NCI-H1436 (cell line): ENCODE measurements around the gene PAIP2.
A peak's percentile ranks its signal among the peaks of the same experiment; 100 is the strongest.
"Not testable (repeated sequence)": the region's sequence is repeated elsewhere in the genome, so short reads cannot be mapped to it uniquely, and the experiment has no call there.

Experiments used
- DNase-seq: peaks from one replicate; lab custom pipeline; 2025; lab: John Stamatoyannopoulos, UW

PAIP2 gene, protein sequence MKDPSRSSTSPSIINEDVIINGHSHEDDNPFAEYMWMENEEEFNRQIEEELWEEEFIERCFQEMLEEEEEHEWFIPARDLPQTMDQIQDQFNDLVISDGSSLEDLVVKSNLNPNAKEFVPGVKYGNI

DNA sequence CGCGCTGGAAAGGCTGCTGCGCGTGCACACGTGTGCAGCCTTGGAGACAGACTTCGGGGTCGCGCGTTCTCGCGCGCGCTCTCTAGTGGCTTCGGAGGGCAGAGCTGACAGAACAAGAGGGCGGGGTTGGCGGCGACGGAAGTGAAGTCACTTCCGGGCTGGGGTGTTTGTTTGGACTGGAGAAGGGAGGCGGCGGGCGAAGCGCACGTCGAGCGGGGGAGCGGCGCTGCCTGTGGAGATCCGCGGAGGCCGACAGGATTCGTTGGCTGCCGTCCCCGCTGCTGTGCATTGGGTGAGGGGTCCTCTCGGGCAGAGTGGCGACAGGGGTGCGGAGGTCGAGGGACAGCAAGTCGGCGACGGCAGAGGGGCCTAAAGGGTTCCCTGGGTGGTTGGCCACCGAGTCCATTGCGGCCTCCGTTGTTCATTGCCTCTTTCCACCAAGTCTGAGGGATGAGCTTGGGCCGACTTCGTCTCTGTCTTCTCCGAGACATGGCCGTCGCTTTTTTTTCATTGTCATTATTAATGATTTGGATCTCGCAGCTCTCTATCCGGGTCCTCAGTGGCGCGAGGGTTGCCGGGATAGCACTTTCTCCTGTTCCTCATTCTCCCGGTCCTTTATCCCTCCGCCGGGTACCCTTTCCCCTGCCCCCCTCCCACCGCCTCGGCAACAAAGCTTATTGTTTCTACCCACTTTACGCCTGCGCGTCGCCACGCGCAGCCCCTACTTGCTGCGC, at the start of gene PAIP2:
PAIP2 (plus strand) TSS at position 166 of the 734 bp plus-strand sequence. CDS start 21,931 bp downstream, outside the sequence.
- peak; percentile 96 for DNase-seq

DNA sequence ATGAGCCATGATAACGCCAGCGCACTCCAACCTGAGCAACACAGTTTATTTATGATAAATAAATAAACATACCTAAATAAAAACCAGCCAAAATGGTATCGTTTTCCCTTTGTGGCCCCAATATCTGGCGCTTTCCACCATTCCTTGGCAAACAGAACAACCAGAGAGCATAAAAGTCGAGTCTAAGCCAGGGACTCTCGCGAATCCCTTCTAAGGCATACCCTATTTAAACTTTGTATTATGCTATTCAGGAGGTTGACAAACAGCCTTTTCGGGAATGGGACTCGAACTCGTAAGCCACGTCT, 48.5 kb upstream of the PAIP2 start:
- DNase-seq, result no peak

DNA sequence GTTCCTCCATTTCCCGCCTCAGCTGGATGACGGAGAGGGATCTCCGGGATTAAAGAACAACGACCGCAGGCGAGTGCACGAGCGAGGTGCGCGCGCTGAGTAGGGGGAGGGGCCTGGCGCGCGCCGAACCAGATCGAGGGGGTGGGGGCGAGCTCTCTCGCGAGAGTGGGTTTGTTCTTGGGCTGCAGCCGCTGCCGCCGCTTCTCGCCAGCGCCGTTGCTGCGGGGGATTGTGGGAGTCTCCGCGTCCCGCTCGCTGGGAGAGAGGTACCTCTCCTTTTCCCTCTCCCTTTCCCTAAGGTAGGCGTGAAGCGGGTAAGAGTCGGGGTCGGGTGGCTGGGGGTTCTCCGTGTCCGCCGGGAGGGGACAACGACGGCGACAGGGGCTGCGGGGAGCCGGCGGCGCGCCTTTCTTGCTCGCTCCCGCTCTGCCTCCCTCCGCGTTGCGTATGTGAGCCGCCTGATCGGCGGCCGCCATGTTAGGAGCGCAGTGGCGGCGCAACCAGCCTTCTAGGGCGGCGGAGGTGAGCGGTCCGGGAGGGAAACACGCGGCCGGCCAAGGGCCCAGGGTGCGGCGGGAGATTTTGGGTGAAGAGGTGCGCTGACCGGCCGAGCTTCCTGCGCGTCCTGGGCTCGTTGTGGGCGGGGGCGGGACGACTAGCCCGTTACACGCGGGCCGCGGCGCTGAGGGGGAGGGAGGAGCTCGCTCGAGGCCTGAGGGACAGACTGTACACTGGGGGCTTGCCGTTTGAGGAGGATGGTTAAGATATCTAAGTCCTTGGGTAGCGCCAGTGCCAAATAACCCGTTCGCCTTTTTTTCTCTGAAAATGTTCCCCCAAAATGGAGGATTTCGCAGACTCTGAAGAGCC, 47.9 kb upstream of the PAIP2 start, which contains the start of gene MATR3:
MATR3 (plus strand) TSS at position 234 of the 867 bp plus-strand sequence. CDS start 13,676 bp downstream, outside the sequence.
- DNase-seq, result peak; percentile 95

DNA sequence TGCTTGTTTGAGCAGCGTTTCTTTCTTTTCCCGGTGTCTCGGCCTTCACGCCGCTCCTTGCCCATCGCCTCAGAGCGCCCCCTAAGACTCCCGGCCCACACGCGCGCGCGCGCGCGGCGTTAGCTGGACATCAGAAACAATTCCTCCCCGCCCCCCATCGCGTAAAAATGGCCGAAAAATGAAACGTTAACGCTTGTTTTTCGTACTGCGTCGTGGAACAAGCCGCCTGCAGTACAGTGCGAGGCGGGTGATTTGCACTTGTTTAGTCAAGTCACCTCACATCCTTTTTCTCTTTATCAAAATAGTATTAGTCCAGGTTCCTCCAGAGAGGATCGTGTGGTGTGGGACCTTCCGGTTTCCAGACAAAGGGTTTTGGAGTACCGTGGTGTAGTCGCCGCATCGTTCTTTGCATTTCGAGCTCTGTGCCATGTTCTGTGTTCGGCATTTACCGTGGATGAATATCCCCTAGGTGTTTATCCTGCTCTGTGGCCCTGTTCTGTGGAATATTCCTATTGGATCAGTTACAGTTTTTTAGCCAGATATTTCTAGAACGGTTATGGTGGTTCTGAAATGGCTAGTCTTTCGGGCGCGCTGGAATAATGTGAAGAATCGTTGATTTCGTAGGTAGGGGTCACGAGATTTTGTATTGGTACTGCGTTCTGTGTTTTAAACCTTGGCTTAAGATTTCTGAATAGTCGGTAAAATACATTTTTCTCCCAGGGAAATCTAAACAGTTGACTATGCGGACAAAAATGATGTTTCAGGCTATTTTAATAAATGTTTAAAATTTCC, 47.1 kb upstream of the PAIP2 start:
- peak; percentile 54 for DNase-seq

DNA sequence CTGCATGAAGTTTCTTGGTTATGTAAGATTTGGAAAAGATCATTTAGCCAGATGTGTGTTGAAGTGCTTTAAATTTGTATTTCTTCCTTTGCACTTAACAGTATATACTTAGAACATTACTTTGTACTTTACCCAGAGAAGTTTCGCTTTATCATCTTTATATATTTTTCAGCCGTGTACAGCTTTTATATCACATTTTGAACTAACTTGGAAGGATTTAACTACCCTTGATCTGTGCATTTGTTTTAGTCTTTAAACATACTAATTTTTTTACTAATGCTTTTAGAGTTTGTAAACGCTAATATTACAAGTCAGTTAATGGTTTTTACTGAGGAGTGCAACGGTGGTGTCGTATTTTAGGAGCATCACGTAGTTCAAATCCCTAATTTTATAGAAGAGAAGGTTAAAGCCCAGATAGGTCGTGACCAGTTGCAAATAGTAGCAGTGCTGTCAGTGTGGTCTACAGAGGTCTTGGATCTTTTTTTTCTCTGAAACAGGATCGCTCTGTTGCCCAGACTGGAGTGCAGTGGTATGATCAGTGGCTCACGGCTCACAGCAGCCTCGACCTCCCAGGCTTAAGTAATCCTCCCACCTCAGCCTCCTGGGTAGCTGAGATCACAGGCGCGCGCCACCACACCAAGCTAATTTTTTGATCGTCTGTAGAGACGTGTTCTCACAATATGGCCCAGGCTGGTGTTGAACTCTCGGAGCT, 46.2 kb upstream of the PAIP2 start:
- DNase-seq, result no peak

DNA sequence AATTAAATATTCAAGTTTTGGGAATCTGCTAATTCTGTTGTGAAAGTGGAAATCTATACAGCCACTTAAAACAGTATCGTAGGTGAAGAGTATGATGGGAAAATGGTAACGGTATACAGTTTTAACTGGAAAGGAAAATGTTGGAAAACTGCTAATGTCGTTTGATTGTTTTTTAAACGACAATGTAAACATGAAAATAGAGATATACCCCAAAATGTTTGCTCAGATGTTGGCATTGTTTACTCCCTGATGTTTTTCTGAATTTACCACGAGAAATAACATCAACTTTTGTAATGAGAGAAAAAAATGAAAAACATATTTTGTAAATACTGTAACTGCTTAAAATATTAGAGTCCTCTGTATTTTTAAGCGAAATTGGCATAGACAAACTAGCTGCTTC, 45.5 kb upstream of the PAIP2 start:
- DNase-seq, result no peak

DNA sequence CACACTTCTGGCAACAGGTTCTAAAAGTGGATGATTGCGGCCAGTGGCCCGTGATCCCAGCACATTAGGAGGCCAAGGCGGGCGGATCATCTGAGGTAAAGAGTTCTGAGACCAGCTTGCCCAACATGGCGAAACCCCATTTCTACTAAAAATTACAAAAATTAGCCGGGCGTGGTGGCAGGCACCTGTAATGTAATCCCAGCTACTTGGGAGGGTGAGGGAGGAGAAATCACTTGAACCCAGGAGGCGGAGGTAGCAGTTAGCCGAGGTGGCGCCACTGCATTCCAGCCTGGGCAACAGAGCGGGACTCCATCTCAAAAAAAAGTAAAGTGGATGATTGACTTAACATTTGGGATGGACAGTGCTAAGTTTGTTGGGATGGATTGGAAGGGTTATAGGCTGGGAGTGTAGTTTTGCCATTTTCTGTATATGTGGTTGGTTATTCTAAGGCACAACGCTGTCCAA, 44.8 kb upstream of the PAIP2 start:
- no peak for DNase-seq

DNA sequence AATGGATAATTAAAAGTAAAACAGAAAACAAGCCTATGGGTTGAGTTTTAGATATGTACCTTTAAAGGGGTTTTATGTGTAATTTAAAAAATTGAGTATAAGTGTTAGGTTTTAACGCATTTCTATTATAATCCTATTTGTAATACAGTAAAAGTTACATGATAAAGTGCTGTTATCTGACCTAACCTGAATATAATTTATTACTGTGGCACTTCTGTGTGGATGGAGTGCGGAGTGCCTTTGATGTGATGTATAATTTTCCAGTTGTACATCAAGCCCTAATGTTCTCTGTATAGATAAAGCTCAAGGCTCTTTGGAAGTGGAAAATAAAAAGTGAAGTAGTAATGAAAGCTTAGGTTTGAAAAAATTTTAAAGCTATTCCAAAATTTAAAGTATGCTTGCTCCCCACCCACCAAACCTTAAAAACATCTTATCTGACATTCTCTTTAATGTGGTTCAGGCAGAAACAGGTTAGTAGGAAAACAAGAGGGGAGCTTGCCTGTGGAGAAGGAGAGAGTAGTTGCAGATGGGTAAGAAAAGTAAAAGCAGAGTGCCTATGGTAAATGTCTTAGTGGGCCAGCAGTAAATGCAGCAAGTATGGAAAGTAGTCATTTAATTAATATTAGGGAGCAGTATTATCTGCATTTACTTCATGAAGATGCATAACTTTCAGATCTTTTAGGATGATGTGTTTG, 44.1 kb upstream of the PAIP2 start:
- DNase-seq, result no peak

DNA sequence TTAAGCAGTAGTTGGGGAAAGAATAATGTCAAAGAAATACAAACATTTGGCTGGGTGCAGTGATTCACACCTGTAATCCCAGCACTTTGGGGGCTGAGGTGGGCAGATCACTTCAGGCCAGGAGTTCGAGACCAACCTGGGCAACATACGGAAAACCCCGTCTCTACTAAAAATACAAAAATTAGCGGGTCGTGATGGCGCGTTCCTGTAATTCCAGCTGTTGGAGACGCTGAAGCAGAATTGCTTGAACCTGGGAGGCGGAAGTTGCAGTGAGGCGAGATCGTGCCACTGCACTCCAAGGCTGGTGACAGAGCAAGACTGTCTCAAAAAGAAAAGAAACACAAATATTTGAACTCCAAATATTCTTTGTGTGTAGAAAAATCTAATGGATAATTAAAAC, 43.4 kb upstream of the PAIP2 start:
- DNase-seq, result no peak

DNA sequence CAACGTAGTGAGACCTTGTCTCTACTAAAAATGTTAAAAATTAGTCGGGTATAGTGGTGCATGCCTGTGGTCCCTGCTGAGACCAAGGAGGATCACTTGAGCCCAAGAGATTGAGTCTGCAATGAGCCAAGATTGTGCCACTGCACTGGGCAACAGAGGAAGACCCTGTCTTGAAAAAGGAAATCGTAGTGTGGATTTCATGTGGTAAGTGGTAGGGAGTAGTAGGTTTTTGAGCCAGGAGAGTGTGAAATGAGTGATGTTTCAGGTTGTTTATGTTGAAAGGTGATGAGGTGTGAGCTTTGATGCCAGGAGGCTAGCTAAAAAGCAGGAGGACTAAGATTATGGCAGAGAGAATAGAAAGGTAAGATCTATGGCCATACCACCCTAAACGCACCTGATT, 42.2 kb upstream of the PAIP2 start:
- DNase-seq, result no peak

DNA sequence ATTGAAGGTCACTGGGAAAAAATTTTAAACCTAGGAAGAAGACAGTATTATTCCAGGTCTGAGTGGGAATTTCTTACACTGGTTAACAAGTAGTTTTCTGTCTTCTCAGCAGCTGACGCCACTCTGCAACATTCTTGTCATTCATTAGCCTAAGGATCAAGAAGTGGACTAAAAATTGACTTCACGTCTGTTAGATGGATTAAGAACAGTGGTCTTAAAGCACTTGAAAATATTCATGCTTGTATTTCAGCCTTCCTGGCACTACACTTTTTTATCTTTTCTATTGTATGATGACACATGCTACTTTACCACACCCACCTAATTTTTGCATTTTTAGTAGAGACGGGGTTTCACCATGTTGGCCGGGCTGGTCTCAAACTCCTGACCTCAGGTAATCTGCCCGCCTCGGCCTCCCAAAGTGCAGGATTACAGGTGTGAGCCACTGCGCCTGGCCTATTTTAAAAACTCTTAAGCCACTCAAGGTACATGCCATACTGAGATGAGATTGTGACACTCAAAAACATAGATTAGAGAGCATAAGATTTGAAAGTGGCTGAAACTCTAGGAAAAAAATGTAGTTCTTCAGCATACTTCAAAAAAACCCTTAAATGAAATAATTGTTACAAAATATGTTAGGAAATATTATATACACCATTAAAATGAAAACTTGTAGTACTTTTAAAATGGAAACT, 39.7 kb upstream of the PAIP2 start:
- no peak for DNase-seq

DNA sequence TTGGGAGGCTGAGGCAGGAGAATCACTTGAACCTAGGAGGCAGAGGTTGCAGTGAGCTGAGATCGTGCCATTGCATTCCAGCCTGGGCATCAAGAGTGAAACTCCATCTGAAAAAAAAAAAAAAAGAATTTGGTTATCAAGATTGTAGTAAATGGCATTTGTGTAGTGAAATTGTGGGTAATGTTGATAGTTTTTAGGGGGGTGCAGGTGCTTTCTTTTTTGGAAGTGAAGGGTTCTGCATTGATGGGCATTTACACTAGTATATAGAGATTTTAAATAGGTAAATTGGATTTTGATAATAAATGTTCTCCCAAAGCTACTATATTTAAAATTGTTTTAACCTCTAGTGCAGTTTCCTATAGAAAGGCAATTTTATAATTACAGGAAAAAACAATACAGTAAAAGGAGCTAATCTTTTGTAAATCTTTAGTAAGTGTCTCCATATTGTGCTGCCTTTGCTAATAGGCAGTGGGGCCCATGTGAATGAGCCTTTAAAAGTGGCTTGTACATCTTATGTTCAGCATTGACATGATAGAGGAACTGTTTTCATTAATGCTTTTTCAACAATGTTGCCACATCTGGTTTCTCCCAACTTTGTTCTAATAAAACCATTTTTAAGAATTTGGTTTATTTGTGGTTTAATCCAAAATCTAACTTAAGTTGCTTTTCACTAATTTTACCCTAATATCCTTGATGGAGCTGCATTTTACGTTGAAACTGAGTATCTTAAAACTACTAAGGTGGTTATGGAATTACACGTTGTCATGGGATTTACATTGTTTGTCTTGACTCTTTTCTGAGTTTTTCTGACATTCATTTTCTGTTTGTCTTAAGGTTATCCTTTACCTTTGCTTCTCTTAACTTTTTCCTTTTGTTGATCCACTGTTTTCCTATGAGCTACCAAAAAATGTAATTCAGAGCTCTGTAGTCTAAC, 37.0 kb upstream of the PAIP2 start:
- no peak for DNase-seq

DNA sequence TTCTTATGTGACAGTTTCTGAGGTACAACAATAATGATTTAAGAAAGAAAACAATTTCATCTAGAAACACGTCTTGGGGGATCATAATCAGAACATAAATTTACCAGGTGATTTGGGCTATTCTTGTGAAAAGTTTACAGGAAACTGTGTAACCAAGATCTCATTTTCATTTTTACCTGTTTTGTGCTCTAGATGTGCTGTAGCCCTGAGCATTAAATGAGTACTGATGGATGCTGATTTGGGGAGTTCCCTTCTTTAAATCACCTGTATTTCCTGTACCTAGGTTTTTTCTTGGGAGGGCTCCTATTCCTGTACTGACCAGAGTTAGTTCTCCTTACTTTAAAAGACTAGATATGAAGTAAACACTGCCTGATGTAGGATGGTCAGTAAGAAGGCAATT, 35.5 kb upstream of the PAIP2 start:
- no peak for DNase-seq

DNA sequence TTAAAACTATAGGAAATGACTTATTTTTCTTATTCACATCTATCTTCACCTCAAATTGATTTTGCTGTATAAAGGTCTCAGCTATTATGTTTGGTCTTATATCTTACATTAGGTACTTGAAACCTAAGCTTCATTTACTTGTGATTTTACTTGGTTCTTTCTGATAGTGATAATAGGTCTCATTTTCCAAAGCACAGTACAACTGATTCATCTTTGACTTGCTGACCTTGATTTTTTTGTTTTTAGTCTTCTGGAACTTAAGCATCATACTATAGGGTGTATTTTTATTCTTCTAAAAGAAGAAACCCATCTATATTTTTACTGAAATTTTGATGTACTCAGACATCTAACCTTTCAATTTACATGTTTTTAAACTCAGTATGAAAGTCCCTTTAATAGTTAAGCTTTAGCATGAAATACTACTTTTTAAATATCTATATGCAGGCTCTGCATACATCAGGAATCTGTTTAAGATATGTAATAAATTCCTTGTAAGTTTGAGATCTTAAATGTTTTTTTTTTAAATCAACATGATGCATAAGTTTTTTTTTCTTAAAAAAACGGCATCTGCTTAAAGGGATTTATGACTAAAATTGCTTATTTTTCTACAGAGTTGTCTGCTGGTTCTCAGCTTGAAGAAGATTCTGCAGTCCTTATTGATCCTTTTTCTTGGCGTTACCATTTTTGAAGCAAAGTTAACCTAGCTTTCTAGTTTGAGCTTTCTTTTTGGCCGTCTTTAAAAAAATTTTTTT, 34.9 kb upstream of the PAIP2 start:
- DNase-seq, result no peak

DNA sequence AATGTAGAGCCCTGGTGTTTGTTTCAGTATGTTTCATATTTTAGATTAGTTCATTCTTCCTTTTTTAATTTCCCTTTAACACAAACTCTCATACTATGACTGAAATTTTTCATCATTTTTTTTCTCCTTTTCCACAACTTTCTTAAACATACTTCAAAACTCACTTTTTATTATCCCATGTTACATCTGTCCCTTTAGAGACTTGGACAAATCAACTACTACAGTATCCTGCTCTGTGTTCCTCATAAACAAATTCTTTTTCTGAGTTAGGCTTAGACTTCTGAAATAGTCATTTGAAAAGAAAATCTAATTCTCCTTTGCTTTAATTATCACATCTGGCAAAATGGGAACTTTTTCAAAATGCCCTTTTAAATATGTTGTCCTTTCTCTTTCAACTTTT, 32.9 kb upstream of the PAIP2 start:
- DNase-seq, result no peak

DNA sequence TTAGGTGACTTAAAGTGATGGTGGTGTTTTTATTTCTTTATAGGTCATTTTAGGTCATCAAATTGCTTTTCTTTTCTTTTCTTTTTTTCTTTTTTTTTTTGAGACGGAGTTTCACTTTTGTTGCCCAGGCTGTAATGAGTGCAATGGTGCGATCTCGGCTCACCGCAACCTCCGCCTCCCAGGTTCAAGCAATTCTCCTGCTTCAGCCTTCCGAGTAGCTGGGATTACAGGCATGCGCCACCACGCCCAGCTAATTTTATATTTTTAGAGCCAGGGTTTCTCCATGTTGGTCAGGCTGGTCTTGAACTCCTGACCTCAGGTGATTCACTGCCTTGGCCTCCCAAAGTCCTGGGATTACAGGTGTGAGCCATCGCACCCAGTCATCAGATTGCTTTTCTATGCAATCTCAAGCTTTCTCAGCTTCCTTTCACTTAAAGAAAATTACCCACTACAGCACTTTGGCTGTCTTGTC, 30.9 kb upstream of the PAIP2 start:
- not testable (repeated sequence) for DNase-seq

DNA sequence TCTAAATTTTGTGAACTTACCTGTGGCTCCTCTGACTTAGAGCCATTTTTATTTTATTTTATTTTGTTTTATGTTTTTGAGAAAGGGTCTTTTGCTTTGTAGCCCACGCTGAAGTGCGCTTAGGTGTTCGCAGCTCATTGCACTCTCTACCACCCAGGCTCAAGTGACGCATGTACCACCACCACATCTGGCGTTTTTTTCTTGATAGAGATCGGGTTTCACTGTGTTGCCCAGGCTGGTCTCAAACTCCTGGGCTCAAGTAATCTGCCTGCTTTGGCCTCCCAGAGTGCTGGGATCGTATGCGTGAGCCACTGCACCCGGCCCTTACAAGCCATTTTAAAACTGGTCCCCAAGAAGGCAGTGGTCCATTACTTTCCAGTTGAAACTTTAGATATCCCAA, 29.6 kb upstream of the PAIP2 start:
- DNase-seq, result no peak

DNA sequence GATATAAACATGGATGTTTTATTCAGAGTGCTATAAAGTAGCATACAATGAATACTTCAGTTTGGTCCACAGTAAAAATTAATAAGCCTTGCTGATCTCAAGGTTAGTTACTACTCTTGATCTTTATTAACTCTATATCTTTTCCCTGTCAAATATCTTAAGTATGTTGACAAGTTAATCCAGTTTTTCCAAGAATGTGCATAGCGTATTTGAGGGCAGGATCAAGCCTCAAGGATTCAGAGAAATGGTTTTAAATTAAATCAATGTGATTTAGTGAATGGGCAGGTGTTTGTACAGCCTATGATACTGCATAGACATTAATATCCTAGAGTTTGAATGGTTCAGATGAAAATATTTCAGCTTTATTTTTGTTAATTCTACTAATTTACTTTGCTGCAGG, 27.4 kb upstream of the PAIP2 start:
- no peak for DNase-seq
